WTC11 (cell line): Measurements from ENCODE around the gene NELL1.

Experiments
- NR3C1 ChIP-seq: sonication (generic); formaldehyde crosslinking; conservative IDR thresholded peaks from 2 replicates; pipeline ENCODE4 v1.8.1; 2023; ENCODE audit warnings: low read depth, mild to moderate bottlenecking, missing genetic modification reagents
- SP1 ChIP-seq: sonication (generic); formaldehyde crosslinking; conservative IDR thresholded peaks from 2 replicates; pipeline ENCODE4 v1.8.1; 2022; ENCODE audit warnings: missing genetic modification reagents
- TF ChIP-seq, protein P1 (sequence below): fragments of 200-600 bp; IDR thresholded peaks from 2 replicates; pipeline ENCODE4 v1.8.0; 2022; ENCODE audit warnings: antibody characterized with exemption

DNA sequence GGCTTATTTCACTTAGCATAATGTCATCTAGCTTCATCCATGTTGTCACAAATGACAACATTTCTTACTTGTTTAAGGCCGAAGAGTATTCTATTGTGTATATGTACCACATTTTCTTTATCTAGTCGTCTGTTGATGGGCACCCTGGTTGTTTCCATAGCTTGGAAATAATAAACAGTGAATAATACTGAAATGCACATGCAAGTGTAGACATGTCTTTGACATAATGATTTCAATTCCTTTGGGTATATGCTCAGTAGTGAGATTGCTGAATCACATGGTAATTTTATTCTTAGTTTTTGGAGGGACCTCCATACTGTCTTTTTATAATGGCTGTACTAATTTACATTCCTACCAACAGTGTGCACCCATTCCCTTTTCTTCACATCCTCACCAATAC is 508.0 kb downstream of the NELL1 start:
- TF ChIP-seq NR3C1 = no peak
- TF ChIP-seq, protein P1, sequence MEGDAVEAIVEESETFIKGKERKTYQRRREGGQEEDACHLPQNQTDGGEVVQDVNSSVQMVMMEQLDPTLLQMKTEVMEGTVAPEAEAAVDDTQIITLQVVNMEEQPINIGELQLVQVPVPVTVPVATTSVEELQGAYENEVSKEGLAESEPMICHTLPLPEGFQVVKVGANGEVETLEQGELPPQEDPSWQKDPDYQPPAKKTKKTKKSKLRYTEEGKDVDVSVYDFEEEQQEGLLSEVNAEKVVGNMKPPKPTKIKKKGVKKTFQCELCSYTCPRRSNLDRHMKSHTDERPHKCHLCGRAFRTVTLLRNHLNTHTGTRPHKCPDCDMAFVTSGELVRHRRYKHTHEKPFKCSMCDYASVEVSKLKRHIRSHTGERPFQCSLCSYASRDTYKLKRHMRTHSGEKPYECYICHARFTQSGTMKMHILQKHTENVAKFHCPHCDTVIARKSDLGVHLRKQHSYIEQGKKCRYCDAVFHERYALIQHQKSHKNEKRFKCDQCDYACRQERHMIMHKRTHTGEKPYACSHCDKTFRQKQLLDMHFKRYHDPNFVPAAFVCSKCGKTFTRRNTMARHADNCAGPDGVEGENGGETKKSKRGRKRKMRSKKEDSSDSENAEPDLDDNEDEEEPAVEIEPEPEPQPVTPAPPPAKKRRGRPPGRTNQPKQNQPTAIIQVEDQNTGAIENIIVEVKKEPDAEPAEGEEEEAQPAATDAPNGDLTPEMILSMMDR = no peak
- no peak for TF ChIP-seq SP1 (CRISPR knock-in tag)
